GM21529 (cell line): ENCODE results near the gene GRIK5.

Experiments
- ATAC-seq: cut with Tn5 transposase; IDR thresholded peaks from one replicate; pipeline ENCODE4 v1.9.1; 2021; ENCODE audit not compliant: unreplicated experiment

GRIK5 gene

DNA sequence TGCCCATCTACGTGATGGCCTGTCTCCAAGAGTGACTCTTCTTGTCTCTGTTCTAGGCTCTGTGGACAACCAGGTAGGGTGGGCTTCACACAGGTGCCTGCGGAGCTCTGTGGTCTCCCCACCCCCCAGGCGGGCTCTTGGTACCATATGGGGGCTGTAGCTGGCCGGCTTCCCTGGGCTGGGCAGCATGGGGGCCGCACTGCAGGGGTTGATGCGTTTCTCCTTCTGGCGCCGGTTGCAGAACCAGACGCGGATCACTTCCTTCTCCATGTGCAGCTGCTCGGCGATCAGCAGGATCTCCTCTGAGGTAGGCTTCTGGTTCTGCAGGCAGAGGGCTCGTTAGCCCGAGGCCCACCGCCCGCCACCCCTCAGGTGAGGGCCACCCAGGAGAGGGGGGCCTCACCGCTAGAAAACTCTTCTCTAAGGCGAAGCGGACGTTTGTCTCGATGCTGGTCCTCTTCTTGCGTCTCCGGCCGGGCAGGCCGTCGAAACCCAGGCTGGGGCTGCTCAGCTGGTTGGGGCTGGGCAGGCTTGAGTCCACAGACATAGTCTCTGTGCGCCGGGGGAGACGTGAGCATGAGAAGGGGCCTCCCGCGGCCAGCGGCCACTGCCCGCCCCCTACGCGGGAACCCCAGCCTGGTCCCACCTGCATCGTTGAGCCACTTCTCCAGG, 25.3 kb upstream of the GRIK5 start:
- no peak for ATAC-seq

- ATAC-seq: no peak
Observed at GRCh38 chr19:42093926-42094325, 23.9 kb upstream of the GRIK5 start.

GRCh38 chr19:42093505-42093904, 23.5 kb upstream of the GRIK5 start:
- ATAC-seq: no peak

DNA sequence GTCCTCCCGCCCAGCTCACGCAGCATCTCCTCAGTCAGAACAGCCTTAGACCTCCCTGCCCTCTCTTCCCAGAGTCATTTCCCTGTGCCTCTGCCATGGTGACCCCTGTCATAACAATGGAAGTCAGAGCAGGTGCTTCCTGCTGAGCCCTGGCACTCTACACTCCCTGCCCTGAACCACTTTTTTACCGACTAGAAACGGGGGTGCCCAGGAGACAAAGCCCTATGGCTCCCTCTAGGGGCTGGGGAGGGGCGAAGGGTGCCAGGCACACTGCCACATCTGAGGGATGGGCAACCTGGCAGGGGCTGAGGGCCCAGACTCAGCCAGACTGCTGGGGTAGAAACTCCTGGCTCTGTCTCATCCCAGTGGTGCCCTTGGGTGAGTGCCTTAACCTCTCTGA, 22.3 kb upstream of the GRIK5 start:
- ATAC-seq: no peak

GRCh38 chr19:42091742-42092141, 21.7 kb upstream of the GRIK5 start:
- ATAC-seq: no peak

DNA sequence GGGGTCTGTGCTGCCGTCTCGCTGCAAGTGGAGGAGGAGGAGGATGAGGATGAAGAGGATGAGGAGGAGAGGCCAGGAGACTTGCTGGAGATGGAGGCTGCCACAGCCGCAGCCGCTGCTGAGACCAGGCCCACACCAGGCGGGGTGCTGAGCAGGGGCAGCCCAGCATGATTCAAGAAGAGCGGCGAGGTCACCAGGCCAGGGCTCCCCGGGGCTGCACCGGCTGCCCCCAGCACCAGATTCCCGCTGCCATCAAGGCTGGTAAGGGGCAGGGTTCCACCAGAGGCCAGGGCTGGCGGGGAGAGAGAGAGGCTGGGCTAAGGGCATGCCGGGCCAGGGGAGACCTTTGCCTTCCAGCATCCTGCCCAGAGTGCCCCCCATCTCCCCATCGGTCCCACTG, 21.3 kb upstream of the GRIK5 start:
- ATAC-seq: no peak

DNA sequence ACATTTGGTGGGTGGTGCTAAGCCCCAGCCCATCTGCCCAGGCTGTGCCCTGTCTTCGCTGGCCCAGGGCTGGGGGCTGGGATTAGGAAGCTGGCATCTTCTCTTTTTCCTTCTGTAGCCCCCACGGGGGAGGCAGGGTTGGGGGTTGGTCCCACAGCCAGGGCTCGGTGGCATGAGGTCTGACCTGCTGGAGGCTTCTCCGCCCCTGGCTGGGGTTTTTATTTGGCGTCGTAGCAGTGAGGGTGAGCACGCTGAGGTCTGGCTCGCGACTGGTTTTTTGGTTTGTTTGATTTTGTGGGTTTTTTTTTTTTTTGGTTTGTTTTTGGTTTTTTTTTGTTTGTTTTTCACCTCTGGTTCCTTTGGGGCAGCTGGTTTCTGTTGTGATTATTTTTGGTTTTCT, 20.7 kb upstream of the GRIK5 start:
- ATAC-seq: no peak

DNA sequence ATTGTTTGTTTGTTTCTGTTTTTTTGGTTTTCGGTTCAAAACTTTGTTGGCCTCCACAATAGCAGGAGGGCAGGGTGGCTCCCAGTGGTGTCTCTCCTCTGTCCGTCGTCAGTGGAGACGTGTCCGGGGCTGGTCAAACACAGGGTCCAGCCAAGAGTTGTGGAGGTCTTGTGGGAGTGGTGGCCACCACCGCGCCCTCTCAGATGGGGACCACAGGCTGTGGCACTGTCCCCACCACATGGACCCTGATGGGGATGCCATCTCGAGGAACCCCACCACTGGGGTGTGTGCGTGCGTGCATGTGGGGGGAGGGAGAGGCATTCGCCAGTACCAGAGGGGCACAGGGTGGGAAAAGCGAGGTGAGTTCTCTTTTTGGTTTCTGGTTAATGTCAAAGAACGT, 19.8 kb upstream of the GRIK5 start:
- no peak for ATAC-seq

DNA sequence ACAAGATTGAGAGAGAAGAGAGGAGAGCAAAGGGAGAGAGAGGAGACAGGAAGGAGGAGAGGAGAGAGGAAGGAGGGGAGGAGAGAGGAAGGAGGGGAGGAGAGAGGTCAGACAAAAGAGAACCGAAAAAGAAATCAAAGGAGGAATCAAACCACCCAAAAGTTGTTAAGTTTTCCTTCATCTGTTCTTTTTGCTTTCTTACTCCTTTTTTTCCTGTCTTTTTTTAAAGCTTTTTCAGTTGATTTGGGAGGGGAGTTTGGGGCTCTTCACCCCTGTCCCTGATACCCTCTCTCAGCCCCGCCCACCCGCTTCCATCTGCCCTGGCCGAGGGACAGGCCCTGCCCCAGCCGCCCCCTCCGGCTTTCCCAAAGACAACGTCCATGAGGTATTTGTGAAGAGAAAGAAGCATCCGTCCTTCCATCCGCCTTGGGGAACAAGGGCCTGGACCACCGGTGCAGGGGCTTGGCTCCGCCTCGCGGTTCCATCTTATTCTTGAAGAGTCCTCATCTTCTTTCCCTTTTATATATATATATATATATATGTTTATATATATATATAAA, 19.3 kb upstream of the GRIK5 start:
- ATAC-seq: no peak

DNA sequence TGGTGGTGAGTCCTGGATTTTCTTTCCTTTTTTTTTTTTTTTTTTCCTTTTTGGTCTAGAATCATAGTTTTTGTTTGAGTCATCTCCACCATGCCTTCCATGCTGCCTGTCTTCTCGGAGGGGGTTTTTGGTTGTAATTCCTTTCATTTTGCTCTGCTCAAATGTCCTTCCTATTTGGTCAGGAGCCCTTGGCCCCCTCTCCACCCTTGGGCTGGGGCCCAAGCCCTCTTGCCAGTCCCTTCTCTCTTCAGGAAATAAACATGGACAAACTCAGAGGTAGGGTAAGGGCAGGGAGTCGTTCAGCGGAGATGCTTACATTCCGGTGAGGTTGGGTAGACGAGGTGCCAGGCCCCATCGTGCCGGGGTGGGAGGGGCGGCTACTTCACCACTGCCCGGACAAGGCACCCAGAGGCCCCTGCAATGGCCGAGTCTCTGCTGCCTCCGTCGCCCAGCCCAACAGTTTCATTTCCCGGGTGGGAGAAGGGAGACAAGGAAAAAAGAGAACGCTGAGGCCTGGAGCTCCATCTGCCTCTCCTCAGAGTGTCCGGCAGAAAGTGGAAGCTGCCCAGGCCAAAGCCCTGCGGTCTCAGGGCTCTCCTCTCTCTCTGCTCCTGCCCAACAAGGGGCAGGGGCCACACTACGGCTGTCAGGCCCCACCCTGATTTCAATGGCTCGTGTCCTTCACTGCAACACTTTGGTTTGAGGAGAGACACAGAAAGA, 18.6 kb upstream of the GRIK5 start:
- ATAC-seq: no peak

- ATAC-seq: no peak
Observed at GRCh38 chr19:42086770-42087550, 17.0 kb upstream of the GRIK5 start.

GRCh38 chr19:42086188-42086736, 16.3 kb upstream of the GRIK5 start:
- no peak for ATAC-seq

DNA sequence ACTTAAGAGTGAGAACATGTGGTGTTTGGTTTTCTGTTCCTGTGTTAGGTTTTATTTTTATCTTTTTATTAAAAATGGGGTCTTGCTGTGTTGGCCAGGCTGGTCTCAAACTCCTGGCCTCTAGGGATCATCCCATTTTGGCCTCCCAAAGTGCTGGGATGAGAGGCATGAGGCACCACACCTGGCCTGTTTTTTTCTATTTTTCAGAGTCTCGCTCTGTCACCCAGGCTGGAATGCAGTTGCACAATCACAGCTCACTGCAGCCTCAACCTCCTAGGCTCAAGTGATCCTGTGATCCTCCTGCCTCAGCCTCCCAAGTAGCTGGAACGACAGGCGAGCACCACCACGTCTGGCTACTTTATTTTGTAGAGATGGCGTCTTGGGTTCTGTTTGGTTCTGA, 13.5 kb upstream of the GRIK5 start:
- no peak for ATAC-seq

- no peak for ATAC-seq
Observed at GRCh38 chr19:42081584-42082203, 11.7 kb upstream of the GRIK5 start.

DNA sequence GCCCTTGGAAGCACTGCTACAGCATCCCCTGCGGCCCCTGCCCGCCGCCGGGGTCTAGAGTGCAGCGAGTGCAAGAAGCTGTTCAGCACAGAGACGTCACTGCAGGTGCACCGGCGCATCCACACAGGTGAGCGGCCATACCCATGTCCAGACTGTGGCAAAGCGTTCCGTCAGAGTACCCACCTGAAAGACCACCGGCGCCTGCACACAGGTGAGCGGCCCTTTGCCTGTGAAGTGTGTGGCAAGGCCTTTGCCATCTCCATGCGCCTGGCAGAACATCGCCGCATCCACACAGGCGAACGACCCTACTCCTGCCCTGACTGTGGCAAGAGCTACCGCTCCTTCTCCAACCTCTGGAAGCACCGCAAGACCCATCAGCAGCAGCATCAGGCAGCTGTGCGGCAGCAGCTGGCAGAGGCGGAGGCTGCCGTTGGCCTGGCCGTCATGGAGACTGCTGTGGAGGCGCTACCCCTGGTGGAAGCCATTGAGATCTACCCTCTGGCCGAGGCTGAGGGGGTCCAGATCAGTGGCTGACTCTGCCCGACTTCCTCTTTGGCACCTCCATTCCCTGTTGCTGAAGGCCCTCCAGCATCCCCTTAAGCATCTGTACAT, 10.9 kb upstream of the GRIK5 start:
- ATAC-seq: no peak

DNA sequence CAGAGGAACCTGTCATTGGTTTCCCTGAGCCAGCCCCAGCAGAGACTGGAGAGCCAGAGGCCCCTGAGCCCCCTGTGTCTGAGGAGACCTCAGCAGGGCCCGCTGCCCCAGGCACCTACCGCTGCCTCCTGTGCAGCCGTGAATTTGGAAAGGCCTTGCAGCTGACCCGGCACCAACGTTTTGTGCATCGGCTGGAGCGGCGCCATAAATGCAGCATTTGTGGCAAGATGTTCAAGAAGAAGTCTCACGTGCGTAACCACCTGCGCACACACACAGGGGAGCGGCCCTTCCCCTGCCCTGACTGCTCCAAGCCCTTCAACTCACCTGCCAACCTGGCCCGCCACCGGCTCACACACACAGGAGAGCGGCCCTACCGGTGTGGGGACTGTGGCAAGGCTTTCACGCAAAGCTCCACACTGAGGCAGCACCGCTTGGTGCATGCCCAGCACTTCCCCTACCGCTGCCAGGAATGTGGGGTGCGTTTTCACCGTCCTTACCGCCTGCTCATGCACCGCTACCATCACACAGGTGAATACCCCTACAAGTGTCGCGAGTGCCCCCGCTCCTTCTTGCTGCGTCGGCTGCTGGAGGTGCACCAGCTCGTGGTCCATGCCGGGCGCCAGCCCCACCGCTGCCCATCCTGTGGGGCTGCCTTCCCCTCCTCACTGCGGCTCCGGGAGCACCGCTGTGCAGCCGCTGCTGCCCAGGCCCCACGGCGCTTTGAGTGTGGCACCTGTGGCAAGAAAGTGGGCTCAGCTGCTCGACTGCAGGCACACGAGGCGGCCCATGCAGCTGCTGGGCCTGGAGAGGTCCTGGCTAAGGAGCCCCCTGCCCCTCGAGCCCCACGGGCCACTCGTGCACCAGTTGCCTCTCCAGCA, 10.1 kb upstream of the GRIK5 start:
- ATAC-seq: no peak

- no peak for ATAC-seq
Observed at GRCh38 chr19:42079276-42079669, 9.3 kb upstream of the GRIK5 start.

DNA sequence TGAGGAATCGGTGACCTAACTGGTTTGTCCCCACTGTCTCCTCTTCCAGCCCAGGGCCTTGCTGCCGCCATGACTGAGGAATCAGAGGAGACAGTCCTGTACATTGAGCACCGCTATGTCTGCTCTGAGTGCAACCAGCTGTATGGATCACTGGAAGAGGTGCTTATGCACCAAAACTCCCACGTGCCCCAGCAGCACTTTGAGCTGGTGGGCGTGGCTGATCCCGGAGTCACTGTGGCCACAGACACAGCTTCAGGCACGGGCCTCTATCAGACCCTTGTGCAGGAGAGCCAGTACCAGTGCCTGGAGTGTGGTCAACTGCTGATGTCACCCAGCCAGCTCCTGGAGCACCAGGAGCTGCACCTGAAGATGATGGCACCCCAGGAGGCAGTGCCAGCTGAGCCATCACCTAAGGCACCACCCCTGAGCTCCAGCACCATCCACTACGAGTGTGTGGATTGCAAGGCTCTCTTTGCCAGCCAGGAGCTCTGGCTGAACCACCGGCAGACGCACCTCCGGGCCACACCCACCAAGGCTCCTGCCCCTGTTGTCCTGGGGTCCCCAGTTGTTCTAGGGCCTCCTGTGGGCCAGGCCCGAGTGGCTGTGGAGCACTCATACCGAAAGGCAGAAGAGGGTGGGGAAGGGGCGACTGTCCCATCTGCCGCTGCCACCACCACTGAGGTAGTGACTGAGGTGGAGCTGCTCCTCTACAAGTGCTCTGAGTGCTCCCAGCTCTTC, 8.7 kb upstream of the GRIK5 start:
- no peak for ATAC-seq

DNA sequence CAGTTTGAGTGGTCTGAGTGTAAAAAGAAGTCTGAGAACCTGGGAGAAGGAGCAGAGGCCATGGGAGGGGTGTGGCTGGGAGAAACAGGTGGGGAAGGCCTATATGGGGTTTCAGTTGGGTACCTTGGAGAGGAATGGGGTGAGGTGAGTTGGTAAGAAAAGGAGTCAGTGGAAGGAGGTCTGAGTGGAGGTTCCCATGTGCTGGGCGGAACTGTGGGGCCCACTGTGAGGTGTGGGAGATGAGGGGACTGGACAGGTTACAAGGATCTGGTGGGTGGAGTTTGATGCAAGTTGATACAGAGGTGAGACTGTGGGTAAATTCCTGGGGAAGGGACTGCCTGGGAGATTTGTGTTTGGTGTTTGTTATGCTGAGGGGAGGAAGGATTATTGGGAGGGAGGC, 8.1 kb upstream of the GRIK5 start:
- no peak for ATAC-seq
